DOHH2 (cell line): ENCODE results near the gene EZR.

Experiments
- EZH2phosphoT487 ChIP-seq: fragments of 200-600 bp; sonication (generic); IDR thresholded peaks from 2 replicates; pipeline ENCODE4 v1.6.1; 2017; ENCODE audit warnings: borderline replicate concordance, mild to moderate bottlenecking, antibody characterized with exemption, low read length, moderate library complexity, mixed read lengths
- TF ChIP-seq, protein P1 (sequence below): fragments of 200-600 bp; sonication (generic); IDR thresholded peaks from one replicate; pipeline ENCODE4 v1.5.1; 2014; ENCODE audit warnings: antibody characterized with exemption, mild to moderate bottlenecking, low read depth, low read length; ENCODE audit not compliant: poor library complexity, severe bottlenecking

DNA sequence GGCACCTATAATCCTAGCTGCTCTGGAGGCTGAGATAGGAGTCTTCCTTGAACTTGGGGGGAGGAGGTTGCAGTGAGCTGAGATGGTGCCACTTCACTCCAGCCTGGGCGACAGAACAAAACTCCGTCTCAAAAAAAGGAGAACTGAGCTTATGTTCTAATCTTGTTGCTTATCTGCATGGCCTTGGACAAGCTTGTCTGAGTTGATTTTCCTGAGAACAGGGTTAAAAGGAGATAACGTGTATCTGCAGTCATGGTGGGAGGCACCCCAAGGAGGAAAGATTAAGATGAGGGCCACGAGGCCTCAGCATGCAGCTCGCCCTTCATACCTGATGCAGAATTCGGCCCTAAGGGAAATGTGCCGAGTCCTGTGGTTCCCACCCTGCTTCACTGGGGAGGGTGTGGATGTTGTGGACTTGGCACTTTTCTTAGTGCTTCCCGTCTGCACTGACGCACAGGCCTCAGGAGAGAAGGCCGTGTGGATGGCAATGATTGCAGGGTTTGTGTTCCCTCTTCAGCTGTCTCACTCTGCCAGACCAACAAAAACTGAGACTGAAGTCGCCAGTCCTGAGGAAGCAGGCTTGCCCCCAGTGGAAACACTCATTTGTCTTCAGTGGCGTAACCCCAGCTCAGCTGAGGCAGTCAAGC lies 56.3 kb downstream of the EZR start:
- TF ChIP-seq, protein P1, sequence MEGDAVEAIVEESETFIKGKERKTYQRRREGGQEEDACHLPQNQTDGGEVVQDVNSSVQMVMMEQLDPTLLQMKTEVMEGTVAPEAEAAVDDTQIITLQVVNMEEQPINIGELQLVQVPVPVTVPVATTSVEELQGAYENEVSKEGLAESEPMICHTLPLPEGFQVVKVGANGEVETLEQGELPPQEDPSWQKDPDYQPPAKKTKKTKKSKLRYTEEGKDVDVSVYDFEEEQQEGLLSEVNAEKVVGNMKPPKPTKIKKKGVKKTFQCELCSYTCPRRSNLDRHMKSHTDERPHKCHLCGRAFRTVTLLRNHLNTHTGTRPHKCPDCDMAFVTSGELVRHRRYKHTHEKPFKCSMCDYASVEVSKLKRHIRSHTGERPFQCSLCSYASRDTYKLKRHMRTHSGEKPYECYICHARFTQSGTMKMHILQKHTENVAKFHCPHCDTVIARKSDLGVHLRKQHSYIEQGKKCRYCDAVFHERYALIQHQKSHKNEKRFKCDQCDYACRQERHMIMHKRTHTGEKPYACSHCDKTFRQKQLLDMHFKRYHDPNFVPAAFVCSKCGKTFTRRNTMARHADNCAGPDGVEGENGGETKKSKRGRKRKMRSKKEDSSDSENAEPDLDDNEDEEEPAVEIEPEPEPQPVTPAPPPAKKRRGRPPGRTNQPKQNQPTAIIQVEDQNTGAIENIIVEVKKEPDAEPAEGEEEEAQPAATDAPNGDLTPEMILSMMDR = no peak
- no peak for TF ChIP-seq EZH2phosphoT487
